CD4-positive, CD25-positive, alpha-beta regulatory T cell (primary cell): ENCODE data around the gene ZNF92. TPM values are rescaled to one million over a fixed set of nuclear protein-coding genes. Genes with fewer than 3 reads are reported as not detected.

ENCODE experiments used
- ATAC-seq, 2 donors: fragments of 150-1000 bp; cut with Tn5 transposase; one replicate each; pipeline ENCODE4 v1.10.0; 2021; ENCODE audit warnings: low read depth in 2 of 2, moderate number of reproducible peaks in 2 of 2, moderate library complexity in 1 of 2
- DNase-seq, 3 donors: peaks; one replicate each; pipeline versions ENCODE4 v3.0.0 to v3.0.0-alpha.2; 2012 to 2022; ENCODE audit warnings: mixed read lengths in 1 of 3
- H3K27ac ChIP-seq: one replicate; pipeline ENCODE4 v1.7.0; 2013; ENCODE audit warnings: mild to moderate bottlenecking, low read length; ENCODE audit not compliant: insufficient read depth, poor library complexity, severe bottlenecking
- H3K27me3 ChIP-seq: one replicate; pipeline ENCODE4 v1.7.0; 2013; ENCODE audit warnings: low read length; ENCODE audit not compliant: control insufficient read depth, insufficient read depth
- H3K36me3 ChIP-seq: one replicate; pipeline ENCODE4 v1.7.0; 2013; ENCODE audit warnings: mild to moderate bottlenecking, low read length, moderate library complexity; ENCODE audit not compliant: control insufficient read depth, insufficient read depth
- H3K4me1 ChIP-seq: 2 replicates; pipeline ENCODE4 v1.7.0; 2013; ENCODE audit warnings: mild to moderate bottlenecking, low read length; ENCODE audit not compliant: insufficient read depth, control insufficient read depth, poor library complexity, severe bottlenecking
- H3K4me3 ChIP-seq: one replicate; pipeline ENCODE4 v1.7.0; 2013; ENCODE audit warnings: low read depth, mild to moderate bottlenecking, low read length, moderate library complexity
- H3K9me3 ChIP-seq, 2 experiments: 1 replicate in 1 of 2; 2 replicates in 1 of 2; pipeline ENCODE4 v1.7.0; 2013; ENCODE audit warnings: low read length in 2 of 2, mild to moderate bottlenecking in 1 of 2, moderate library complexity in 1 of 2; ENCODE audit not compliant: control insufficient read depth in 2 of 2
- H3K27ac Mint-ChIP-seq, 3 donors: one replicate each; pipeline ENCODE4 v1.8.0; 2020 to 2022; ENCODE audit warnings: mild to moderate bottlenecking in 3 of 3, mixed read lengths in 3 of 3, moderate library complexity in 2 of 3
- H3K27me3 Mint-ChIP-seq: one replicate; pipeline ENCODE4 v1.8.0; 2022; ENCODE audit warnings: mild to moderate bottlenecking, mixed read lengths
- H3K36me3 Mint-ChIP-seq: one replicate; pipeline ENCODE4 v1.8.0; 2020; ENCODE audit warnings: mixed read lengths
- H3K4me1 Mint-ChIP-seq, 4 donors: one replicate each; pipeline ENCODE4 v1.8.0; 2020 to 2022; ENCODE audit warnings: mixed read lengths in 4 of 4, mild to moderate bottlenecking in 1 of 4
- H3K4me3 Mint-ChIP-seq, 4 donors: one replicate each; pipeline ENCODE4 v1.8.0; 2020 to 2022; ENCODE audit warnings: mild to moderate bottlenecking in 4 of 4, mixed read lengths in 4 of 4, moderate library complexity in 3 of 4
- H3K9me3 Mint-ChIP-seq, 7 donors: one replicate each; pipeline ENCODE4 v1.8.0; 2020 to 2022; ENCODE audit warnings: mixed read lengths in 7 of 7, mild to moderate bottlenecking in 3 of 7, moderate library complexity in 2 of 7
- polyA plus RNA-seq, 4 donors: library from polyadenylated mRNA; unstranded; fragments of 300-500 nt; fragmentation: Illumina TruSeq; gene quantifications; one replicate each; pipeline ENCODE4 v1.2.3, GENCODE V29; 2021
- total RNA-seq: library from RNA; stranded (reverse); gene quantifications from one replicate; pipeline ENCODE4 v1.2.3, GENCODE V29; 2022

Gene ZNF92
- total and polyA plus RNA-seq, 5 donors from 2014 or later, result 14.2 to 30.9 (median 20.7) TPM

DNA sequence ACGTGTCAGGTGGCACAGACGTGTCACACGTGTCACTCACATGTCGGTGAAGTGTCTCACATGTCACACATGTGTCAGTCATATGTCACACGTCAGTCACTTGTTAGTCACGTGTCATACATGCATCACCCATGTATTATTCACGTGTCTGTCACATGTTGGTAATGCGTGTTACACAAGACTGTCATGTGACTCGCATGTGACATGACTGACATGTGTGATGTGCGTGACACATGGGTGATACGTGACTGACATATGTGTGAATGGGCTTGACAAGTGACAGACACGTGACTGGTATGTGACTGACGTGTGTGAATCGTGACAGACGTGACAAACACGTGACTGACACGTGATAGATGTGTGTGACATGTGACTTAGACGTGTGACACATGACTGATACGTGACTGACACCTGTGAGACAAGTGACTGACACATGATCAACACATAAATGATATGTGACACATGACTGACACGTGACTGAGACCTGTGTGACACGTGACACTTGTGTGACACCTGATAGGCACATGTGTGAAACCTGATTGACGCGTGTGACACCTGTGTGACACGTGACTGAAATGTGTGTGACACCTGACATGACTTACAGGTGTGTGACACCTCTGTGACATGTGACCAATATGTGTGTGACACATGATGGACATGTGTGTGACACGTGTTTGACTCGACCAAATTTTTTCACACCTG, 56.1 kb downstream of the ZNF92 start:
- Mint-ChIP-seq H3K4me1 (peaks cover 0 to 4% (median 1%) of the 10 kb centered on the region in 4 donors), H3K27ac (no peak overlapping the region), H3K4me3 (no peak overlapping the region), H3K27me3 (no peaks in the 10 kb centered on the region), H3K9me3 (peaks cover 9 to 23% (median 12%) of the 10 kb centered on the region in 7 donors), H3K36me3 (no peaks in the 10 kb centered on the region)
- Histone ChIP-seq H3K4me1 (no peaks in the 10 kb centered on the region), H3K9me3 (peaks cover 2 to 4% of the 10 kb centered on the region in 2 experiments), H3K27ac (no peak overlapping the region), H3K36me3 (no peaks in the 10 kb centered on the region), H3K27me3 (no peaks in the 10 kb centered on the region), H3K4me3 (no peak overlapping the region)
- DNase-seq (no peak), ATAC-seq (no peak)

DNA sequence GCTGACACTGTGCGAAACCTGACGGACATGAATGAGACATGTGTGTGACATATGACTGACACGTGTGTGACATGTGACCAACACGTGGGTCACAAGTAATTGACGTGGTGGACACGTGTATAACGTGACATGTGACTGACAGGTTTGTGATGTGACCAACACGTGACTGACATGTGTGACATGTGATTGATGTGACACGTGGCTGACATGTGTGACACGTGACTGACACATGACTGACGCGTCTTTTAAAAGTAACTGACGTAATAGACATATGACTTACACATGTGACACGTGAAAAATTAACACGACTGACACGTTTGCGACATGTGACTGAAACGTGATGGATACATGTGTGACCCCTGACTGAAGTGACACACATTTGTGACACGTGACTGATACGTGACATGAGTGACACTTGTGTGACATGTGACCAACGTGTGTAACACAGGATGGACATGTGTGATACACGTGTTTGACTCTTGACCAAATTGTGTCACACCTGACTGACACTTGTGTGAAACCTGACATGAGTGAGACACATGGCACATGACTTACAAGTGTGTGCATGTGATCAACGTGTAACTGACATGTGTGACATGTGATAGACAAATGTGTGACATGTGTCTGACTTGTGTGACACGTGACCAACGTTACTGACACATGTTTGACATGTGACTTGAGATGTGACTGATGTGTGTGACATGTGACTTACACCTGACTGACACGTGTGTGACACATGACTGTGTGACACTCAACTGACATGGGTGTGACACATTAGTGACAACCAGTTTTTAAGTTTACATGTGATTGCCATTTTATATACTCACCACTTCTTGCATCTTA, 56.9 kb downstream of the ZNF92 start:
- H3K27ac Mint-ChIP-seq, result no peak overlapping the region
- Histone ChIP-seq H3K4me1 (no peaks in the 10 kb centered on the region), H3K27me3 (no peaks in the 10 kb centered on the region), H3K27ac (no peak overlapping the region), H3K36me3 (no peaks in the 10 kb centered on the region), H3K4me3 (no peak overlapping the region), H3K9me3 (peaks cover 2 to 4% of the 10 kb centered on the region in 2 experiments)
- no peak for DNase-seq
- H3K36me3 Mint-ChIP-seq, result no peaks in the 10 kb centered on the region
- H3K9me3 Mint-ChIP-seq, result peaks cover 2 to 20% (median 11%) of the 10 kb centered on the region in 7 donors
- H3K4me3 Mint-ChIP-seq, result no peak overlapping the region
- H3K4me1 Mint-ChIP-seq, result peaks cover 0 to 4% (median 1%) of the 10 kb centered on the region in 4 donors
- H3K27me3 Mint-ChIP-seq, result no peaks in the 10 kb centered on the region
- ATAC-seq, result no peak

DNA sequence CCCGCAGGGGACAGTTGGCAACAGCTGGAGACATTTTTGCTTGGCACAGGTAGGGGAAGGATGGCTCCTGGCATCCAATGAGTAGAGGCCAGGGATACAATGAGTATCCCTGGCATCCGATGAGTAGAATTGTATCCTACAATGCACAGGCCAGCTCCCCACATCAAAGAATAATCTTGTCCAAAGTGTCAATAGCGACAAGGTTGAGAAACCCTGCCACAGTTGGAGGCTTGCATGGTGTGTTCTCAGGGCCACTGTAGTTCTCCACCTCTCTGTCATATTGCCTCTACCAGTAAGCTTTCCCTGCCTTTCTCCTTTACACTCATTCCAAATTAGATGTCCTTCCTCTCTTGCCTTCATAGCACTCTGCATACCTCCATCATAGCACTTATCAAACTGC, 60.7 kb downstream of the ZNF92 start:
- ATAC-seq, result no peak
- Histone ChIP-seq H3K27ac (no peak overlapping the region), H3K27me3 (no peaks in the 10 kb centered on the region), H3K9me3 (peaks cover 1 to 2% of the 10 kb centered on the region in 2 experiments), H3K36me3 (no peaks in the 10 kb centered on the region), H3K4me1 (no peaks in the 10 kb centered on the region), H3K4me3 (no peak overlapping the region)
- no peak for DNase-seq
- peaks cover 0 to 4% (median 0%) of the 10 kb centered on the region in 4 donors for H3K4me1 Mint-ChIP-seq
- no peaks in the 10 kb centered on the region for H3K27me3 Mint-ChIP-seq
- H3K36me3 Mint-ChIP-seq, result no peaks in the 10 kb centered on the region
- H3K9me3 Mint-ChIP-seq, result peaks cover under 1 to 6% (median 2%) of the 10 kb centered on the region in 7 donors
- no peak overlapping the region for H3K4me3 Mint-ChIP-seq
- H3K27ac Mint-ChIP-seq, result no peak overlapping the region

DNA sequence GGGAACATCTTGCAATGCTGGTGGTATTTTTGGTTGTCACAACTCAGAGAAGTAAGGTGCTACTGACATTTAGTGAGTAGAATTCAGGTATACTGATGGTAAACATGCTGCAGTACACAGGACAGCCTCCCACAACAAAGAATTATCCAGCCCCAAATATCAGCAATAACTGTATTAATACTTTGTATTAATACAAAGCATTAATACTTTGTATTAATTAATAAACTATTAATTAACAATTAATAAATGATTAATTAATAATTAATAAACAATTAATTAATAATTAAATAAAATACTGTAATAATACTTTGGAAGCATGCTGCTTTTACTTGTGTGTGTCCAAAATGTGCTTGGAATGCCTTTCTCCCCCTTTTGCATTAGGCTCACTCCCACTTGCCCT, 62.5 kb downstream of the ZNF92 start:
- H3K4me1 Mint-ChIP-seq, result peaks cover 0 to 4% (median 0%) of the 10 kb centered on the region in 4 donors

DNA sequence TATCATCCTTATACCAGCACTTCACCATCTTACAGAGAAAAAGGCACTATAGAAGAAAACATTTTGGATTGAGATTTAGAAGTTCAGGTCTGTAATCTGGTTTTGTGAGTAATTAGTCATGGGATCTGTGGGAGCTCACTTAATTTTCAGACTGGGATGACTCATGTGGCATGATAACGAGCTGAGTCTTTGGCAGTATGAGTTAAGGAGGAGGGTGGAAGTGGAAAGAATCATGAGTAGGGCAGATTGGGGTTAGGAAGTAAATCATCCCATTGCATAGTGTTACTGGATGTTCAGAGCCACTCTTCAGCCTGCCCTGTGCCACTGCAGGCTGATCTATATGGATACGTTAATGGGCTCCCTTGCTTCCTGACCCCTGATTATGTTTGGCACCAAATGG, 64.9 kb downstream of the ZNF92 start:
- Histone ChIP-seq H3K4me1 (no peaks in the 10 kb centered on the region), H3K27me3 (no peaks in the 10 kb centered on the region), H3K27ac (no peak overlapping the region), H3K9me3 (no peaks in the 10 kb centered on the region), H3K4me3 (no peak overlapping the region), H3K36me3 (no peaks in the 10 kb centered on the region)
- DNase-seq (no peak), ATAC-seq (no peak)
- H3K27ac Mint-ChIP-seq, result no peak overlapping the region
- H3K4me3 Mint-ChIP-seq, result no peak overlapping the region
- H3K36me3 Mint-ChIP-seq, result no peaks in the 10 kb centered on the region
- no peaks in the 10 kb centered on the region for H3K27me3 Mint-ChIP-seq
- peaks cover 0 to 2% (median 0%) of the 10 kb centered on the region in 4 donors for H3K4me1 Mint-ChIP-seq
- peaks cover 0 to 6% (median under 1%) of the 10 kb centered on the region in 7 donors for H3K9me3 Mint-ChIP-seq

More for the DNA sequence above, 62.5 kb downstream of the ZNF92 start:
- DNase-seq, result no peak
- Mint-ChIP-seq H3K36me3 (no peaks in the 10 kb centered on the region), H3K9me3 (peaks cover 0 to 6% (median 2%) of the 10 kb centered on the region in 7 donors), H3K4me3 (no peak overlapping the region), H3K27ac (no peak overlapping the region), H3K27me3 (no peaks in the 10 kb centered on the region)
- Histone ChIP-seq H3K36me3 (no peaks in the 10 kb centered on the region), H3K27ac (no peak overlapping the region), H3K27me3 (no peaks in the 10 kb centered on the region), H3K9me3 (no peaks in the 10 kb centered on the region), H3K4me1 (no peaks in the 10 kb centered on the region), H3K4me3 (no peak overlapping the region)
- no peak for ATAC-seq

DNA sequence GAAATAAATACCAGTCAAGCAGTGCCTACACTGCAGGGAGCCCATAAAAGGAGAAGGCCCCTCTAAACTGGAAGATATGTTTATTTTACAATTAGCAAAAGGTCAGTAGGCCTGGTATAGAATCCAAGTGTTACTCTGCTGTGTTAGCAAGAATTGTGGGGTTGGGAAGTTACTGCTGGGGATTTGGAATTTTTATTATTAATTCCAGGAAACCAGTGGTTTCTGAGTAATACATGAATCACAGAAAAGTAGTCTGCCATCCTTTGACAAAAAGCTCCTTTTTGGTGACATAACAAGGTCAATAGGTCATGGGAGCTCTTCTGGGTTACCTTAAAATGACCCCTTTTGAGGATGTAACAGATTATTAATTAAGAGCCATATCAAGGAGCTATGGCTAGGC, 67.4 kb downstream of the ZNF92 start:
- Histone ChIP-seq H3K4me3 (no peak overlapping the region), H3K27ac (no peak overlapping the region), H3K4me1 (no peaks in the 10 kb centered on the region), H3K36me3 (no peaks in the 10 kb centered on the region), H3K9me3 (no peaks in the 10 kb centered on the region), H3K27me3 (no peaks in the 10 kb centered on the region)
- H3K36me3 Mint-ChIP-seq, result no peaks in the 10 kb centered on the region
- peaks cover 0 to 9% (median 0%) of the 10 kb centered on the region in 7 donors for H3K9me3 Mint-ChIP-seq
- no peak overlapping the region for H3K4me3 Mint-ChIP-seq
- H3K27me3 Mint-ChIP-seq, result no peaks in the 10 kb centered on the region
- H3K4me1 Mint-ChIP-seq, result no peaks in the 10 kb centered on the region
- no peak overlapping the region for H3K27ac Mint-ChIP-seq
- no peak for DNase-seq
- no peak for ATAC-seq

DNA sequence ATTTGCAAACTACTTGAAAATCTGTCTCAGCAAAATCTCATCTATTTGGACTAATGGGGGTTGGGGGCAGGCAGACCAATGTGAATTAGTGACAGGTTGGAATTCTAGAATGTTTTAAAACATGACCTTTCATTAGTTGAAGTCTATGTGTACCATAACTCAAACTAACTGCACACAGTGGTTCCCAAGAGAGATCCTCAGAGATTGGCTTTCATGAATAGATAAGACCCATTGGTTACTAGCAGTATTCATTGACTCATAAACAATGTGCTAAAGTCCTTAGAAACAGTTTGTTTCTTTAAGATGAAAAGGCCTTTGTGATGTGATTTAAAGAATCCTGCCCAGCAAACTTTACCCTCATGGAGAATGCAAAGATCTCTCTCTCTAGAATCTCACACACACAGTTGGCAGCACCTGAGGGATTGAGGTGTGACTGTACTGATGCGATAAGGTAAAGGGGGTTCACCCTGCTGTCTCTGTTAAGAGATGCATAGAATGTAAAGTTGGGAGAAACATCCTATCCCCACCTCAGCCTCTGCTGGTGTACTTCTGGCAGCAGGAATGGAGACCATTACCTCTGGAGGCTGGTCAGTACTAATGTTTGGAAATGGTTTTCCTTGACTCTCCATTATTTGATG, 70.7 kb downstream of the ZNF92 start:
- Histone ChIP-seq H3K9me3 (no peaks in the 10 kb centered on the region), H3K4me1 (peaks cover 1% of the 10 kb centered on the region), H3K4me3 (no peak overlapping the region), H3K27me3 (no peaks in the 10 kb centered on the region), H3K36me3 (no peaks in the 10 kb centered on the region), H3K27ac (no peak overlapping the region)
- H3K4me1 Mint-ChIP-seq, result peaks cover 0 to 9% (median 3%) of the 10 kb centered on the region in 4 donors
- DNase-seq, result no peak
- no peaks in the 10 kb centered on the region for H3K27me3 Mint-ChIP-seq
- H3K9me3 Mint-ChIP-seq, result peaks cover 0 to 9% (median 3%) of the 10 kb centered on the region in 7 donors
- H3K4me3 Mint-ChIP-seq, result no peak overlapping the region
- no peak for ATAC-seq
- H3K36me3 Mint-ChIP-seq, result no peaks in the 10 kb centered on the region
- H3K27ac Mint-ChIP-seq, result no peak overlapping the region
